ENCODE measurements around the gene MYO1G.
A peak's percentile ranks its signal among the peaks of the same experiment; 100 is the strongest.

The MYO1G gene

GRCh38 chr7:44988701-44989100 is 9.9 kb upstream of the MYO1G start:
- no peak for TF ChIP-seq CTCF (IDR thresholded peaks at IDR 0.05; ENCODE audit: insufficient read depth, low read length, poor library complexity, severe bottlenecking)
- no peaks in the 10 kb centered on the region for H3K27me3 ChIP-seq (replicated peaks; ENCODE audit: control insufficient read depth, insufficient read depth, low read length)
- no peak for DNase-seq (ENCODE audit: extremely low read depth, insufficient read length)
- no peak overlapping the region for H3K4me3 ChIP-seq (replicated peaks; ENCODE audit: low read depth, low read length)
- H3K36me3 ChIP-seq (ENCODE audit: control insufficient read depth, insufficient read depth, low read length): peaks cover 10% of the 10 kb centered on the region

- TF ChIP-seq CTCF (IDR thresholded peaks at IDR 0.05; ENCODE audit: insufficient read depth, low read length, poor library complexity, severe bottlenecking): no peak
- H3K36me3 ChIP-seq (ENCODE audit: control insufficient read depth, insufficient read depth, low read length): peaks cover 17% of the 10 kb centered on the region
- no peak for DNase-seq (ENCODE audit: extremely low read depth, insufficient read length)
- no peaks in the 10 kb centered on the region for H3K27me3 ChIP-seq (replicated peaks; ENCODE audit: control insufficient read depth, insufficient read depth, low read length)
- H3K4me3 ChIP-seq (replicated peaks; ENCODE audit: low read depth, low read length): no peak overlapping the region
These were observed 9.2 kb upstream of the MYO1G start for GRCh38 chr7:44987996-44988395.

GRCh38 chr7:44987457-44987856 is 8.6 kb upstream of the MYO1G start:
- DNase-seq (ENCODE audit: extremely low read depth, insufficient read length): no peak
- peaks cover 22% of the 10 kb centered on the region for H3K36me3 ChIP-seq (ENCODE audit: control insufficient read depth, insufficient read depth, low read length)
- no peaks in the 10 kb centered on the region for H3K27me3 ChIP-seq (replicated peaks; ENCODE audit: control insufficient read depth, insufficient read depth, low read length)
- TF ChIP-seq CTCF (IDR thresholded peaks at IDR 0.05; ENCODE audit: insufficient read depth, low read length, poor library complexity, severe bottlenecking): no peak
- peak overlapping the region; percentile 92 for H3K4me3 ChIP-seq (replicated peaks; ENCODE audit: low read depth, low read length)

- peak; percentile 99 for DNase-seq (ENCODE audit: extremely low read depth, insufficient read length)
- Histone ChIP-seq H3K4me3 (replicated peaks; ENCODE audit: low read depth, low read length) (peak overlapping the region; percentile 92), H3K27me3 (replicated peaks; ENCODE audit: control insufficient read depth, insufficient read depth, low read length) (no peaks in the 10 kb centered on the region), H3K36me3 (ENCODE audit: control insufficient read depth, insufficient read depth, low read length) (peaks cover 22% of the 10 kb centered on the region)
- no peak for TF ChIP-seq CTCF (IDR thresholded peaks at IDR 0.05; ENCODE audit: insufficient read depth, low read length, poor library complexity, severe bottlenecking)
These were observed 7.6 kb upstream of the MYO1G start for GRCh38 chr7:44986218-44987053.

GRCh38 chr7:44985900-44986217 is 7.0 kb upstream of the MYO1G start:
- H3K4me3 ChIP-seq (replicated peaks; ENCODE audit: low read depth, low read length): peak overlapping the region; percentile 92
- TF ChIP-seq CTCF (IDR thresholded peaks at IDR 0.05; ENCODE audit: insufficient read depth, low read length, poor library complexity, severe bottlenecking): no peak
- no peak for DNase-seq (ENCODE audit: extremely low read depth, insufficient read length)
- no peaks in the 10 kb centered on the region for H3K27me3 ChIP-seq (replicated peaks; ENCODE audit: control insufficient read depth, insufficient read depth, low read length)
- peaks cover 22% of the 10 kb centered on the region for H3K36me3 ChIP-seq (ENCODE audit: control insufficient read depth, insufficient read depth, low read length)
